HG03196 (cell line): ENCODE results near the gene BLOC1S2.
A peak's percentile ranks its signal among the peaks of the same experiment; 100 is the strongest.
"Not testable (repeated sequence)": the region's sequence is repeated elsewhere in the genome, so short reads cannot be mapped to it uniquely, and the experiment has no call there.

Experiments used
- ATAC-seq: cut with Tn5 transposase; IDR thresholded peaks from one replicate; pipeline ENCODE4 v1.9.1; 2021; ENCODE audit not compliant: unreplicated experiment

Gene BLOC1S2

GRCh38 chr10:100292300-100292699 lies 5.8 kb upstream of the BLOC1S2 start:
- ATAC-seq, result not testable (repeated sequence)

- no peak for ATAC-seq
These were observed 4.9 kb upstream of the BLOC1S2 start for GRCh38 chr10:100291356-100291755.

- no peak for ATAC-seq
These were observed 3.2 kb upstream of the BLOC1S2 start for GRCh38 chr10:100289641-100290040.

- no peak for ATAC-seq
These were observed 1.7 kb upstream of the BLOC1S2 start for GRCh38 chr10:100288196-100288595.

- ATAC-seq, result no peak
These were observed 1.3 kb upstream of the BLOC1S2 start for GRCh38 chr10:100287756-100288155.

- not testable (repeated sequence) for ATAC-seq
These were observed 1.2 kb downstream of the BLOC1S2 start for GRCh38 chr10:100285326-100285725.

GRCh38 chr10:100282907-100283306 lies 3.6 kb downstream of the BLOC1S2 start:
- no peak for ATAC-seq

- not testable (repeated sequence) for ATAC-seq
These were observed 9.5 kb downstream of the BLOC1S2 start for GRCh38 chr10:100276971-100277370.

- ATAC-seq, result peak; percentile 80
These were observed 19.0 kb downstream of the BLOC1S2 start, which contains the start of gene CWF19L1 for GRCh38 chr10:100267239-100268104. Gene CWF19L1 (minus strand): TSS chr10:100267638. CDS start chr10:100267593, 45 bp downstream.

- ATAC-seq, result no peak
These were observed 20.5 kb downstream of the BLOC1S2 start for GRCh38 chr10:100265821-100266485.

- no peak for ATAC-seq
These were observed 32.3 kb downstream of the BLOC1S2 start for GRCh38 chr10:100254191-100254590.

- ATAC-seq, result no peak
These were observed 33.4 kb downstream of the BLOC1S2 start for GRCh38 chr10:100253041-100253440.

- ATAC-seq, result no peak
These were observed 37.7 kb downstream of the BLOC1S2 start for GRCh38 chr10:100248820-100249219.

- ATAC-seq, result no peak
These were observed 40.8 kb downstream of the BLOC1S2 start for GRCh38 chr10:100245484-100246220.

- ATAC-seq, result no peak
These were observed 46.6 kb downstream of the BLOC1S2 start for GRCh38 chr10:100239851-100240250.

GRCh38 chr10:100238429-100238828 lies 48.1 kb downstream of the BLOC1S2 start:
- no peak for ATAC-seq

GRCh38 chr10:100232101-100232500 lies 54.4 kb downstream of the BLOC1S2 start:
- ATAC-seq, result no peak

GRCh38 chr10:100229819-100230422 lies 56.6 kb downstream of the BLOC1S2 start:
- ATAC-seq, result no peak

GRCh38 chr10:100223879-100224278 lies 62.6 kb downstream of the BLOC1S2 start:
- no peak for ATAC-seq
